Stimulated activated CD4-positive, alpha-beta T cell treated with anti-CD3 and anti-CD28 coated beads, TNF-alpha, amount 100 ng/mL, for 1 hour (primary cell): ENCODE results near the gene MRM3.
"Not testable (repeated sequence)": the region's sequence is repeated elsewhere in the genome, so short reads cannot be mapped to it uniquely, and the experiment has no call there.

Experiments used
- DNase-seq, 3 donors: peaks; one replicate each; pipeline ENCODE4 v3.0.0-alpha.2; 2020; ENCODE audit warnings: low read depth in 3 of 3, low spot score in 1 of 3

MRM3 gene

DNA sequence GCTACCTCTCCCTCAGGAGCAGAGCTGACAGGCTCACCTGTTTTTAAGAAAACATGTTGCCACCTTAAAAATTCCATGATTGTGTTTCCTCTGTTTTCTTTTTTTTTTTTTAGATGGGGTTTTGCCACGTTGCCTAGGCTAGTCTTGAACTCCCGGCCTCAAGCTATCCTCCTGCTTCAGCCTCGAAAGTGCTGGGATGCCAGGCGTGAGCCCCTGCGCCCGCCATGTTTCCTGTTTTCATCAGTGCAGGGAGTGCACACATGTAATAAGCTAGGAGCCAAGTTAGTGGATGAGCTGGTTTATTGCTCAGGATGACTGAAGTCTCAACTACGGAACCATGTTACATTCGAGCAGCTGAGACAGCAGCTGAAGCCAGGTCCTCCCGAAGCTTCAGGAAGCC, 13.6 kb downstream of the MRM3 start:
- DNase-seq: no peak

DNA sequence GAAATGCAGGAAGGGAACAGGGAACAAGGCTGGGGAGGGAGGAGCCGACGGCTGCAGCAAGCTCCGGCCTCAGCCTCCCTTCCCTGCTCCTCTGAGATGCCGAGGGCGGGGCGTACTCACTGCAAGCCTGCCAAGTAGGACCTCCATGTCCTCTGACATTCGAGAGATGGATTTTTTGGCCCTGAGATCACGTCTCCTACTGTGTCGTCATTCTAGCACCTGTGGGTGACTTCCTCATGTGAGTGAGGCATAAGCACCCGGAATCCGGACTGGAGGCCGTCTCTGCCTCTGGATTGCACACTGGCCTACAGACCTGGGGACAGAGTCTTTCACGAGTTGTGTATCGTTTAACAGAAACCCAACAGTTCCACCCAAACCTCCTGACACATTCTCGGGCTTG, 14.5 kb downstream of the MRM3 start:
- DNase-seq: no peak

DNA sequence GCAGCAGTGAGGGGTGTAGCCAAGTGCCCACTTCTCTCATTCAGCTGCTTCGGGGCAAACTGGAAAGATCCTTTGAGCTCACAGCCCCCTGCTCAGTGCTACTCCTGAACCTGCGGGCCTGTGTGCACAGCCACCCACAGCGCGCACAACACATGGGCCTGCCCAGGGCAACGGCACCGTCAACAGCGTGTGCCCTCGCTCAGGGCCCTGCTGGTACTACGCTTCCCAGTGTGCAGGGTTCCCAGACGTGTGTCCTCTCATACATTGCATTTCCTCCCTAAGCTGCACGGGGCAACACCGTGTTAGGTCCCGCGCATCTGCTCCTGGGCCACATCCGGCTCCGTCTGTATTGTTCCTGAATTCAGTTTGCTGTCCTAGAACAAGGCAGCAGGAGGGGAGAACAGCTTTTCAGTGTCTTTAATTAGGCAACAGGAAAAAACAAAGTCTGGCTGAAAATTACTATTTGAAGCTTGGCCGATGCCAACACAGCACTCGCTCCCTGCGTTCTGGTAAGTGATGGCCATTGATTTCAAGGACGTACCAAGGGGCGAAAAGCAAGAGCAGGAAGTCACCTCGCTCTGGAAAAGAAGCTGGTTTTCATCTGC, 15.2 kb downstream of the MRM3 start:
- DNase-seq: no peak

DNA sequence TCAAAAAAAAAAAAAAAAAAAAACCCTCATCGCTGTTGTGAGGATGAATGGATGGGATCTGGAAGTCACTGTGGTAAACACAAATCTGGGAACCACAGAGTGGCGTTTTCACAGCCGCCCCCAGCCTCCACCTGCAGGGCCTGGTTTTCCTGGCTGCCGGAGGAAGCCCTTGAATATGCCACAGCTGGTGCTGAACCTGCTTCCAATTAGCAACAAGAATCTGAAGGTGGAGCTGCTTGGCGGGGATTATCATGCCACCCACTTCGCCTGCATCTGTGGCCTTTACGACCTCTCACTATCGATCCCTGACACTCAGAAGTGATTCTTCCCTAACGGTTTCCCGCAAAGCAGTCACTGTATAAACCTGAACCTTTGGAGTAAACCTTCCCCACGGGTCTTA, 16.1 kb downstream of the MRM3 start:
- no peak for DNase-seq

DNA sequence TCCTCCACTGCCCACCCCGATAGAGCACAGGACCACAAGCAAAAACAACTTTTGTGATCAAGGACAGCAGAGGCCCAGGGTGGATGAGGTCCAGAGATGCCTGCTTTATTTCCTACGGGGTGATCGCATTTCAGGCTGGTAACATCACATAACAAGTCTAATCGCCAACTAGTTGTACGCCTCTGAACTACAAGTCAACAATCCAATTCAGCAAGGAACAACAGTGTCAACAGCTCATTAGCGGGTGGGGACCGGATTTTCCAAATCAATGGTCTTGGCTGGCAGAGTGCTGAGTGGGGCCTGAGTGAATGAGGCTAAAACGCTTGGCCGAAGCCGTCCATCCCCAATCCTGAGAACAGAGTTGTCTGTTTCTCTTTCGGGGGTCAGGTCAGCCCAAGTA, 17.1 kb downstream of the MRM3 start:
- DNase-seq: no peak

DNA sequence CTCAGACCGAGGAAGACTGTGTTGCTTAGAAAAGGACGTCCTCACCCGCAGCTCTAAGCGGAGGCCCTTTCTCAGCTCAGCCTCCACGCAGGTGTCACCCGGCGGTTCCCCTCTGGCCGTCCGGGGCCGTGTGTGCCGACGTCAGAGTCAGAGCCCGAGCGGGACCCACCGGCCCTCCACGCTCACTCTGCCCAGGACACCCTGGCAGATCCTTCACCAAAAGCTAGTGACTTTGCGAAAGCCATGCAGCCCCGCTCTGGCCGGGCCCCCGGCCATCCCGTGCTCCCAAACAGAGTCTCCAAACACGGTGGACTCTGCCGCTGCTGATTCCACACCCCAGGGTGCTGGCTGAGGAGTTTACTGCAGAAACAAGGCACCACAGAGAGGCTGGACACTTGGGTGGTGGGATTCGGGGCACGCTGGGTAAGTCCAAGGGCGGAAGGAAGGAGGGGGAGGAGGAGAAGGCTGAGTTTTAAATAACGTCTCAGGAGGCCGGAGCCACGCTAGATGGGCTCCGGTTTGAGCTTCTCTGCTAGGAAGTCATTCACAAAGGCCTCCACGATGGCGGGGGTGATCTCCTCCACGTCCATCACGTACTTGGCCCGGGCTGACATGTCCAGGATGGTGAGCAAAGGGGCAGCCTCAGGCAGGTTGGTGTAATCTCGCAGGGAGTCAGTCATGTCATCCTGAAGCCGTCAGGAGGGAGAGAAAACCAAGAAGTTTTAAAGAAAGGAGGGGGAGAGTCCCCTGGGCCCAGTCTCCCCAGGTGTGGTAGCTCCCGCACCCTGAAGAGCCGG, 18.5 kb downstream of the MRM3 start:
- DNase-seq: no peak

DNA sequence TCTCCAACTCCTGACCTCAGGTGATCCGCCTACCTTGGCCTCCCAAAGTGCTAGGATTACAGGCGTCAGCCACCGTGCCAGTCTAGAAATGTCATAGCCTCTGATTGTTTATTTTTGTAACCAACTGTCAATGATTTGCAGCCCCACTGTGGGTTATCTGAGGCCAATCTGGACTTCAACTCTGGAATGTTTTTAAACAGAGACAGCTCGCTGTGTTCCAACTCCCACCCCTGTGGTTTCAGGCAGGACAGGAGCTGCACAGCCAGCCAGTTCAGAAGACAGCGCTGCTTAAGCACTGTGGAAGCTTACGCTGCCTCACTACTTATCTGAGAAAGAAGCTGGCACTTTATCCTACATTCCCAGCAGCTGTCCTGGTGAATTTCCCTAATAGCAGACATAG, 19.5 kb downstream of the MRM3 start:
- DNase-seq: no peak

DNA sequence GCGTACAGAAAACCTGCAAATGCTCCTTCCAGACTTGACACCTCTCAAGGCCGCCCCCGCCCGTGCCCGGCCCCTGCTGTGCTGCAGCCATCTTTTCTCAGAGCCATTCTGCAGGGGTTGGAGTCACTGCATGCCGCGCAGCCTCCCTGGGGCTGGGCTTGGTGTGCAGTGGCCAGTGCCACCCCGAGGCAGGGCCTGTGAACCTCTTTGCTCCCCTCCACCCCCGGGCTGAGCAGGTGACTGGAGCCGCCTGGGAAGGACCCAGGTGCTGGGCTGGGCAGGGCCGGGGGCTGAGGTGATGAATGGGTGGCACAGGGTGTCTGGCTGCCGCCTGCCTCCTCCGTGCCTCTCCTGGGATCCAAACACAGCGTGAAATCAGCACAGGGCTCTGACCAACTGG, 20.3 kb downstream of the MRM3 start:
- no peak for DNase-seq

DNA sequence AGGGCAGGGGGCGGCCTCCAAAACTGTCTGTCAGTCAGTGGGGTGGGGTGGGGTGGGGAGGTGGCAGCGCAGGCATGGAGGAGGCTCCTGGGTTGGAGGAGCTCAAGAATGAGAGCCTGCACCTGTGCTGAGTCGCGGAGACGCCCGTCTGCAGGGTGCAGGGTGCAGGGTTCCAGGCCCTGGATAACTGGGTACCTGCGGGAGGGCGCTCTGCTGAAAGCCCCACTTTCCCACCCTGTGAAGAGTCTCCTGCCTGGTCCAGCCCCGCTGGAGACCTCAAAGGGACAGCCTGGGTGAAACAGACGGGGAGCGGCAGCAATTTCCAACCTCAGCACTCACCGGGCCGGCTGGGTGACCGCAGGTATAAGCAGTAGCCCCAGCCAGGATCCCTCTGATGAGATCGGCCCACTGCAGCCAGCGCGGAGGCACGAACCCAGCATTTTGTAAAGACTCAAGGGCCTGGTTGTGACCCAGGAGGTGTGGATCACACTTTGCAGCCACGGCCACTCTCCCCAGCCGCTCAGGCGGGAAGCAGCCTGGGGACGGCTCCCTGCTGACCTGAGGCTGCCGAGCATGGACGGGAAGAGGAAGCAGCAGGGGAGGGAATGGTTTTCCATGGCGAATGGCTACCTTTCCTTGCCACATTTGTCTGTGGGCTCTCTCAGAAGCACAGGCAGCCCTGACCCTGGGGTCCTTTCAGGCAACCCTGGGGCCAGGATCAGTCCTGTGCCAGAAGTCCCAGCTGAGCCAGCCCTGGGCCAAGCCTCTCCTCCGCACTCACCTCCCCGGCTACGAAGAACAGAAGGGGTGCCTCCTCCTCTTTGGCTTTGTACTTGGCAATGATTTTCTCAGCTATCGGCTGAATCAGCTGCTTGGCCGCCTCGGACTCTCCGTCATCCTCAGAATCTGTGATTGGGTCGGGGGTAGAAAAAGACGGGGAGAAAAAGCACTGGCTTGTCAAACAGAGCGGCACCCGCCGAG, 21.0 kb downstream of the MRM3 start:
- DNase-seq: no peak

DNA sequence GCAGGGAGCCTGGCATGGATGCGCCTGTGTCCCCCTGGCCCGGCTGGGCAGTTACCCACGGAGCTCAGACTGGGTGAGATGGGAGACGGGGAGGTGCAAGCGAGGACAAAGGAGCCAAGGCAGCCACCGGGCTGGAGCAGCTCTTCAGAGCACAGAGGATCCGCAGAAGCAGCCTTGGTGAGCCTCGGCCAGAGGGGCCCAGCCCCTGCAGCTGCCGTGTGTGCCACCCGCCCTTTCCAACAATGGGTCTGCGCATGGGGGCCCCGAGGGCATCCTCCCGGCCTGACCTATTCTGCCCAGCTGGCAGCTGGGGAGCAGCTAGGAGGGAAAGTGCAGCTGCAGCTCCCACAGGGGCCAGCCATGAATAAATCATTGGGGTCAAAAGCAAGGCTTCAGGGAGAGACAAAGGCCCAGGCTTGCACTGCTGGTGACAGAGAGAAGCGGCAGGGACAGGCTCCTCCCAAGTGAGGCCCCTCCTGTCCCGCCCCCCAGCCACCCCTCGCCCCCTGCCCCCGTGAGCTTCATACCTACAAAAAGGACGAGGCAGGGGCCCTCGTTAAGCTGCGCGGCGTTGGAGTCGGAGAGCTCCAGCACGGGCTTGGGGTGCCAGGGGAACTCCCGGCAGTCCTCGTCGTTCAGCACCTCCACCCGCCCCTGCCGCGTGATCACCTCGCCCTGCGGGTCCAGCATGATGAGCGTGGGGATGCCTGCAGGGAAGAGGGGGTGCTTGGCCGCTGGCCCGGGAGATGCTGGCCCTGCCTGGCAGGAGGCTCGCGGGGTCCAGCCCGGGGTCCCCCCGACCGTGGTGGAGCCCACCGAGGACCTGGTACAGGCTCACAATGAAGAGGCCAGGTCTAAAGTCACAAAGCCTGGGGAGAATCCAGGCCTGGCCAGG, 22.6 kb downstream of the MRM3 start:
- DNase-seq: no peak

DNA sequence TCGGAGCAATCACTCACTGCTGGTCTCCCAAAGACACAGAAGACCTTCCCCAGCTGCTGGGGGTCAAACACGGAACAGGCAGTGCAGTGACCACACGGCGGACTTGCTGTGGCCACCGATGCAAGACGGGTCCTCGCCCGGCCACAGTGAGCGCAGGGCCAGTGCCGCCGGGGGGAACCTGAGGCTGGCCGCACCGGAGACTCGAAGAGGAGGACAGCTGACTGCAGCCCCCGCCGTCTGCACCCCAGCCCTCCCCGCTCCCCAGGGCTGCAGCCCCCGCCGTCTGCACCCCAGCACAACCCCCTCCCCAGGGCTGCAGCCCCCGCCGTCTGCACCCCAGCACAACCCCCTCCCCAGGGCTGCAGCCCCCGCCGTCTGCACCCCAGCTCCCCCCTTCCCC, 23.7 kb downstream of the MRM3 start:
- DNase-seq: not testable (repeated sequence)

DNA sequence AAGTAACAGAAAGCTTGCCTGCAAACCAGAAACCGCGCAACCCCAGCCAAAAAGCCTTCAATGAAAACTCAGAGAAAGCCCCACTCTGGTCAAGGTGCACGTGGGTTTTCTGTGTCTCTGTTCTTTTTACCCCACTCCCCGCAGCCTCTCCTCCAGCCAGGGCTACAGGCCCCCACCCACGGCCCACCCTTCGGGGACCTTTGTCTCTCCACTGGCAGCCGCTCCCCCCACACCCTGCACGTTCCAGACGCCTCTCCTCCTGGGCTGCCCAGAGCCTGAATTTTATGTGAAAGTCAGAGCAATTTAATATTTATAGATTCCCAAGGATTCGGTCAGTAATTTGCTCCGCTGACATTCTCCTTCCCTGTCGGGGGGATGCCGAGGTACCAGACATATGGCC, 24.2 kb downstream of the MRM3 start:
- no peak for DNase-seq

DNA sequence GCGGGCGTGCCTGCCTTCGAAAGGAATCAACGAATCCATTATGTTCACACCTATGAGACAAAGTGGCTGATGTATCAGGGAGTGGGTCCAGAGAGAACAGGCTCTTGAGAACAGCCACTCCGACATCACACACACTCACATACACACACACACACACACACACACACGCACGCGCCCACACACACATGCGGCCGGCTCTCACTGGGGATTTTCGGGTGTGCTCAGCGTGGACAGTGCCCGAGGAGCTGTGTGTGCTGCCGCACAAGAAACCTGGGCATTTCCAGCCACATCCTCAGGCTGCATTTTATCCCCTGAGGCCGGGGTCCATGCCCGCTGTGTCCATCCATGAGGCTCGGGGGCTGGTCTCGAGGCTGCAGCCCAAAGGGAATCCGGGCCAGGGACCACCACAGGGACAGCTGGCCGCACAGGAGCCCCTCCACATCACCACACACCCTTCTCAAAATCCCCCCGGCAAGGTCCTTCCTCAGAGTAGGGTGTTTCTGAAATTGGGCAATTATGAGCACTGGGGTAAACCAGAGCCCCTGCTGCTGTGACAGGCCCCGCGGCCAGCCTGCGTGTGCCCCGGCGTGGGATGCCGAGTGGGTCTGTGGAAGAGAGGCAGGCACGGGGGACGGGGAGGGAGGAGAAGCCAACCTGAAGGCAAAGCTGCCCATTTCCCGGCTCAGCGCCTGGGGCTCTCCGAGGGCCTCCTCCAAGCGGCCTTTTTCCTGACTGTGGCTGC, 24.8 kb downstream of the MRM3 start:
- no peak for DNase-seq

DNA sequence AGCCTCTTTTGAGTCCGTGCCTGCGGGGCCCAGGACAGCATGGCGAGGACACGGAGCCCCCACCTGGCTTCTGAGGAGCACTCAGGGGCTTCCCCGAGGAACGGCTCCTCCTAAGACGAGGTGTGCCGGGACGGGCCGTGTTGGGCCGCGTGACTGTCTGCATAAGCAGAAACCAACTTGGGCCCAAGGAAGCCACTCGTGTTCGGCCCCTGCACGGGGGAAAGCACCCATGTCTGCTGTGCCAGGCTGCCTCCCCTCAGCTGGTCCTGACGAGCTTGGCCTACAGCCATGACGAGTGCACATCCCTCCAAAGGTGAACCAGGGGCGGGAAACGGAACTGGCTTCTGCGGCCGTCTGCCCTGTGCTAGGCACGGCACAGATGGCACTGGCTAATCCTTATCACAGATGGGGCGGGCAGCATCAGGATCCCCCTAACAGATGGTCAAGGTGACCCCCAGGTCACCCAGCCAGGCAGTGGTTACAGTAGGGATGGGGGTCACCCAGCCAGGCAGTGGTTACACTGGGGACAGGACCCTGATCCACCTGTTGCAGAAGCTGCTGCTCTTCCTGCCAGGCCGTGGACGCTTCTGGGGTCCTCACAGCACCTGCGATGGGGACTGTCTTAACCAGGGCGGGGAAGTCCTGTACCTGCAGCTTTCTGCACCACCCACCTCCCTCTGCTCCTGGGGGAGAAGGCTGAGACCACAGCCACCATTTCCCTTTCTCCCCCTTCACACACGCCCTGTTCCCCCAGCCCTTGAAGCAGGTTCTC, 25.6 kb downstream of the MRM3 start:
- no peak for DNase-seq

DNA sequence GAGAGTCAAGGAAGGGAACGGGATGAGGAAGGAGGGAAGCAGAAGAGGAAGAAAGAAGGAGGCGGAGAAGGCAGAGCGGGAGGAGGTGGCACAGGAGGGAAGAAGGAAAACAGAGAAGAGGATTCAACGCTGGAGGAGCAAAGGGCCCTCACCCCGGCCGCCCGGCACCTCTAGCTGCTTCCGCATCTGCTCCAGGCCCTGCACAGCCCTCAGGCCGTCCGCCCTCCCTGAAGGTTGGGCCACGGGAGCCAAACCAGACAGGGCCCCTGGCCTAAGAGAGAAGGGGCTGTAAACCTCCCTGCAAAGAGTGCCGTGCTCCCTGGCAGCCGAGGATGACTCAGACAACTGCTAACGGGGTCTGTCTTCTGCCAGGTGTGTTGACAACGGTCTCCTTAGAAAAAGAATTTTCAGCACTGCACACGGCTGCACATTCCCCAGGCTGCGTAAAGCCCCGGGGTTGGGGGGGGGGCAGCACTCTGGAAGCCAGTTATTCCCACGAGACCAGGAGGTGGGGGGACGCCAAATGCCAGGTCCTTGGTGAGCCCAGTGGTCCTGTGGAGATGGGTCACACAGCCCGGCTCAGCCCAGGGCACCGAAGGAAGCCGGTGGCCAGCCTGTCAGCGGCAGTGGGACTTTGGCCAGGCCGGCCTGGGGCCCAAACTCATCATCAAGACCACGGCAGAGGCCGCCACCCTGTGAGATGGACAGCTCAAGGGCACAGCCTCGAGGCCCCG, 29.1 kb downstream of the MRM3 start:
- no peak for DNase-seq

DNA sequence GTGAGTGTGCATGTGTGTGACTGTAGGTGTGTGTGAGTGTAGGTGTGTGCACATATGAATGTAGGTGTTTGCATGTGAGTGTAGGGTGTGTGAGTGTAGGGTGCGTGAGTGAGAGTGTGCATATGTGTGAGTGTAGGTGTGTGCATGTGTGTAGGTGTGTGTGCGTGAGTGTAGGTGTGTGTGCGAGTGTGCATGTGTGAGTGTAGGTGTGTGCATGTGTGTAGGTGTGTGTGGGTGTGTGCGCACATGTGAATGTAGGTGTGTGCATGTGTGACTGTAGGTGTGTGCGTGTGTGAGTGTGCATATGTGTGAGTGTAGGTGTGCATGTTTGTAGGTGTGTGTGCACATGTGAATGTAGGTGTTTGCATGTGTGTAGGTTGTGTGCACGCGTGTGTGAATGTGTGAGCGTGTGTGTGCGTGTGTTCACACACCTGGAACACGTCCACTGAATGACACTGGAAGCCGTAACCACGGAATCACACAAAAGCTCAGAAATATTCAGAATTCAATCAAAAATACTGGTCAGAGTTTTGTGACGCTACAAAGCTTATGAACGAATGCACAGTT, 30.6 kb downstream of the MRM3 start:
- no peak for DNase-seq

DNA sequence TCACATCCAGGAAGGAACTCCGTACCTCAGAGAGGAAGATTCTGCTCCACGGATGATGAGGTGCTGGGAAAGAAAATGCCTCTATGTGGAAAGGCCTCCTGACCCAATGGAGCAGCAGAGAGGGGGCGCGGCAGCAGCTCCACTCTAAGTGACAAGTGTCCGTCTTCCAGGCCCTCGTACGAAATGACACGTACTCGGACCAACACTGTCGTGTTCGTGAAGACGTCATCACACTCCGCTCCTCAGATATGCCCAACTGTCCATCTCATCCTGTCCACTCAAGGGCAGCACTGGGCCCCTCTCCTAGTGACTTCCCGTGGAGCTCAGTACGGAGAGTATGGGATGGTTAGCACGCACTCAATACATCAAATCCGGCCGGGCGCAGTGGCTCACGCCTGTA, 32.2 kb downstream of the MRM3 start:
- no peak for DNase-seq

DNA sequence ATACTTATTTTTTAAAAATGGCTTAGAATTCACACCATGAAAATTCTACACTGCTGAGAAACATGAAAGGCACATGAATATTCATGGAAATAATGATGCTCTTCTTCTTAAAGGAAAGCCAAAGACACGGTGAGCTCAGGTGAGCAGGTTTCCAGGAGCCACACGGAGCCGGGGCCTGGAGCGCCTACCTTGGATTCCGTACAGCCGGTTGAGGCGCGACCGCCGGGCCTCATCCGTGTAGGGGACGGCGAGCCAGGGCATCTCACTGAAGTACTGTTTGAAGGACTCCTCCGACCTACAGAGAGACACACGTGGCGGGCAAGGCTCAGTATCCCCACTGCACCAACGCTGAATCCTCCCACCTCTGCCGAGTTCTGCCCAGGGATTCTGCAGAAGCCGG, 37.1 kb downstream of the MRM3 start:
- DNase-seq: no peak
